ENCODE data around the gene GNB1.
"Not testable (repeated sequence)": the region's sequence is repeated elsewhere in the genome, so short reads cannot be mapped to it uniquely, and the experiment has no call there.

Gene GNB1

GRCh38 chr1:1753607-1754005 lies 137.3 kb downstream of the GNB1 start:
- H3K36me3 ChIP-seq (ENCODE audit: low read depth): peaks cover 43% of the 10 kb centered on the region
- no peaks in the 10 kb centered on the region for H3K27me3 ChIP-seq (ENCODE audit: insufficient read depth, poor library complexity, severe bottlenecking)
- DNase-seq (ENCODE audit: low spot score): no peak
- H3K9me3 ChIP-seq (ENCODE audit: severe bottlenecking): no peaks in the 10 kb centered on the region
- no peak overlapping the region for H3K4me3 ChIP-seq (ENCODE audit: severe bottlenecking)
- peaks cover 4% of the 10 kb centered on the region for H3K4me1 ChIP-seq (ENCODE audit: insufficient read depth, poor library complexity, severe bottlenecking)
- no peak for ATAC-seq (ENCODE audit: low read depth)
- H3K27ac ChIP-seq (ENCODE audit: poor library complexity, severe bottlenecking): no peak overlapping the region
- no peak for TF ChIP-seq CTCF (IDR thresholded peaks at IDR 0.05; ENCODE audit: poor library complexity, severe bottlenecking)

- no peaks in the 10 kb centered on the region for H3K27me3 ChIP-seq (ENCODE audit: insufficient read depth, poor library complexity, severe bottlenecking)
- no peaks in the 10 kb centered on the region for H3K9me3 ChIP-seq (ENCODE audit: severe bottlenecking)
- H3K27ac ChIP-seq (ENCODE audit: poor library complexity, severe bottlenecking): no peak overlapping the region
- no peak for DNase-seq (ENCODE audit: low spot score)
- no peaks in the 10 kb centered on the region for H3K4me1 ChIP-seq (ENCODE audit: insufficient read depth, poor library complexity, severe bottlenecking)
- no peak overlapping the region for H3K4me3 ChIP-seq (ENCODE audit: severe bottlenecking)
- TF ChIP-seq CTCF (IDR thresholded peaks at IDR 0.05; ENCODE audit: poor library complexity, severe bottlenecking): no peak
- no peak for ATAC-seq (ENCODE audit: low read depth)
- H3K36me3 ChIP-seq (ENCODE audit: low read depth): peaks cover 38% of the 10 kb centered on the region
Measured at GRCh38 chr1:1752636-1753606, 138.0 kb downstream of the GNB1 start.

- TF ChIP-seq CTCF (IDR thresholded peaks at IDR 0.05; ENCODE audit: poor library complexity, severe bottlenecking): no peak
- no peak overlapping the region for H3K27ac ChIP-seq (ENCODE audit: poor library complexity, severe bottlenecking)
- ATAC-seq (ENCODE audit: low read depth) (no peak), DNase-seq (ENCODE audit: low spot score) (no peak)
- H3K4me3 ChIP-seq (ENCODE audit: severe bottlenecking): no peak overlapping the region
- no peaks in the 10 kb centered on the region for H3K9me3 ChIP-seq (ENCODE audit: severe bottlenecking)
- H3K27me3 ChIP-seq (ENCODE audit: insufficient read depth, poor library complexity, severe bottlenecking): no peaks in the 10 kb centered on the region
- peaks cover 31% of the 10 kb centered on the region for H3K36me3 ChIP-seq (ENCODE audit: low read depth)
- H3K4me1 ChIP-seq (ENCODE audit: insufficient read depth, poor library complexity, severe bottlenecking): no peaks in the 10 kb centered on the region
Measured at GRCh38 chr1:1752190-1752589, 138.7 kb downstream of the GNB1 start.

GRCh38 chr1:1749941-1750340 lies 140.9 kb downstream of the GNB1 start:
- not testable (repeated sequence) for H3K9me3 ChIP-seq (ENCODE audit: severe bottlenecking); DNase-seq (ENCODE audit: low spot score); H3K4me3 ChIP-seq (ENCODE audit: severe bottlenecking); H3K27me3 ChIP-seq (ENCODE audit: insufficient read depth, poor library complexity, severe bottlenecking); H3K27ac ChIP-seq (ENCODE audit: poor library complexity, severe bottlenecking); ATAC-seq (ENCODE audit: low read depth); H3K4me1 ChIP-seq (ENCODE audit: insufficient read depth, poor library complexity, severe bottlenecking)
- peaks cover 15% of the 10 kb centered on the region for H3K36me3 ChIP-seq (ENCODE audit: low read depth)

GRCh38 chr1:1748686-1749321 lies 142.1 kb downstream of the GNB1 start:
- Histone ChIP-seq H3K9me3 (ENCODE audit: severe bottlenecking) (no peaks in the 10 kb centered on the region), H3K4me3 (ENCODE audit: severe bottlenecking) (no peak overlapping the region), H3K4me1 (ENCODE audit: insufficient read depth, poor library complexity, severe bottlenecking) (no peaks in the 10 kb centered on the region), H3K36me3 (ENCODE audit: low read depth) (peaks cover 5% of the 10 kb centered on the region; the same call in 1 of the 2 replicates), H3K27ac (ENCODE audit: poor library complexity, severe bottlenecking) (no peak overlapping the region), H3K27me3 (ENCODE audit: insufficient read depth, poor library complexity, severe bottlenecking) (no peaks in the 10 kb centered on the region)
- no peak for TF ChIP-seq CTCF (IDR thresholded peaks at IDR 0.05; ENCODE audit: poor library complexity, severe bottlenecking)
- DNase-seq (ENCODE audit: low spot score) (no peak), ATAC-seq (ENCODE audit: low read depth) (no peak)

Data from RWPE2 (cell line).